ENCODE data around the gene PPP2R3A. TPM values are rescaled to one million over a fixed set of nuclear protein-coding genes. Genes with fewer than 3 reads are reported as not detected.

Gene PPP2R3A
- polyA plus RNA-seq, 5 donors, result 11.6 to 19.2 (median 15.3) TPM

DNA sequence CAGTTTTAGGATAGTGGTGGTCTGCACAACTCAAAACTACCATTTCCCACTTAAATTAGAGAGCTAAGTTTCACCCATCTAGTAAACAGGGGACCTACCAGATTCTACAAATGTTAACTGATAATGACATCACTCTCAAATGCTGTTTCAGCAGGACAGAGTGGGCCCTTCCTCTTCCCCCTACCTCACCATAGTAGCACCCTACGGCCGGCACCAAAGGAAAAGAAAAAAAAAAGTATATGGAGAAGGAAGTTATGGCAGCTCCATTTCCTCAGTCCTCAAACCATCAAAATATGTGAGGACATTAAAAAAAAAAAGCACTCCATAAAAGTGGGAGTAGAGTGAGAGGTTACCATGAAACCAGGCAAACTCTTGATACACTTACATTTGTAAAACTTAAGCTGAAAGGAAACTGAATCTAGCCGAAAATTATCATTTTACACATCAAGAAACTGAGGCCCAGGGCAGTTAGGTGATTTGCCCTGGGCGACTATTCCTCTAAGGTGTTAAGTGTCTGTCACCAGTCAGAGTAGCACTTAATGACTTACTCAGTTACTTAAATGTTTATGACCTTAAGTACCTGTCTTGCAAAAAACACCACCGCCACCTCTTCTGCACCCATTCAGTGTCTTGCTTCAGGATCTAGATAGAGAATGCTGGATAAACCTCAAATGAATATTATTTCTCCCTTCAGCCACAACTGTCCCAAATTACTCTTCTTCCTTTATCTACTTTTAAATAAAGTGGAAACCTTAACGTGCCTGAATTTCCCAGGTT lies 227.9 kb downstream of the PPP2R3A start:
- peak in 1 of 2 donors; percentile 26 for DNase-seq

DNA sequence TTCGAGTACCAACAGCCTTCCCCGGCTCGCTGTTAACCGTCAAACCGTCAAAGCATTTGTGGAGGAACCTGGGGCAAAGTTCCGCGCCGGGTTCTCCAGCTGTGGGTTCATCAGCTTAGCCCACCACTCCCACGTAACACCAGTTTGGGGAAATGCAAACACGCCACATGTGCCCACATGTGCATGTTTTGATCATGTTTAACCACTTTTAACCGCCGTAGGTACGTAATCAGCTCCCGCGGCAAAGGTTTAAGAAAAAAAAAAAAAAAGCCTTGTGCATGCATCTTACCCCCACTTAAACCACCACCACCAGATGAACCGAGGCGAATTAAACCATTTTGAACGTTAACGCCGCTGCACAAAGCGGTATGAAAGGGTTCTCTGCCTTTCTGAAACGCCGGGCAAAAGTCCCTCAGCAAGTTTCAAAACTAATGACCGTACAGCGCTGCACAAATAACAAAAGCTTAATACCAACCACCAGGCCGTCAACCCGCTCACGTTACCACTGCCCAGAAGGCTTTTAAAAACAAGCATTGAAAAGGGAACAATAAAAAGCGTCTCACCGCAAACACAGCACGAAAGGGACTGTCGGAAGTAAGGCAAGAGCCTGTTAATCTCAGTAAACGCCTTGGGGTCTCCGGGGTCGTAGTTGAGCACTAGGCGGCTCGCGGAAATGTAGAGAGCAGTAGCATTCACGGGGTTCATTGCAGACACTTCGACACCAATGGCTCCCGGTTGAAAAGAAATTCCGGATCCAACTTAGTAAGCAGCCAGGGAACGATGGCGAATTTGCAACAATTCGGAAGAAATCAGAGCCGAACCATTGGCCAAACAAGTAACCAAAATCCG lies 229.1 kb downstream of the PPP2R3A start:
- peak in 1 of 2 donors; percentile 40 for DNase-seq

DNA sequence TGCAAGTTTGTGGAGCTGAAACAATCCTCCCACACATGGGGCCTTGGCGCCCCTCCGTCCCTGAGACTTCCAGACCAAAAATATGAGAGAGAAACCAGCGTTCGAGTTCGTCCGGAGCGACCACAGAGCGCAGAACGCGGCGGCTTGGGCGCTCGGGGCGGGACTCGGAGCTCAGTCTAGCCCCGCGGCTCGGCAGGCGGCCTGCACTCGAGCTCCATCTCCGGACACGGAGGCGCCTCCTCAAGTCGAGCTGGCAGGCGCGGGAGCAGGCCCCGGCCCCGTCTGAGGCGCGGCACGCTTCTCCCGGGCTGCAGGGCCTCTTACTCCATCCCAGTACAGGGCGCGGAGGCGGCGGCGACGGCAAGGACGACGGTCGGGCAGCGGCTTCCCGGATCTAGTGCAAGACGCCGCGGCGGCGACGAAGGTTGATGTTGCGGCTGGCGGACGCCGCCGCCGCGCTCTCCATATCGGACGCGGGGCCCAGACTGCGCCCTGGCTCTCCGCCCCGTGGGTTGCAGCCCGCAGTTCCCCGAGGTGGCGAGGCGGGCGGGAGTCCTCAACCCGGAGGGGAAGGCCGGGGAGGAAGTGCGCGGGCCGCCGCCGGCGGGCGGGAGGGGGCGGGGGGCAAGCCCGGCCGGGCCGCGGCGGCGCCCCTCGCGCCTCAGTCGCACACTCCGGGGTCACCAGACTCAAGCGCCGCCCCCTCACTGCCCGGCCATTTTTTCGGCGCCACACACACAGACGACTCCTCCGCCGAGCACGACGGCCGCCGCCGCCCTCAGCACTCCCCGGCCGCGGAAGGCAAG lies 229.9 kb downstream of the PPP2R3A start:
- DNase-seq, result peak in 1 of 2 donors; percentile 80

DNA sequence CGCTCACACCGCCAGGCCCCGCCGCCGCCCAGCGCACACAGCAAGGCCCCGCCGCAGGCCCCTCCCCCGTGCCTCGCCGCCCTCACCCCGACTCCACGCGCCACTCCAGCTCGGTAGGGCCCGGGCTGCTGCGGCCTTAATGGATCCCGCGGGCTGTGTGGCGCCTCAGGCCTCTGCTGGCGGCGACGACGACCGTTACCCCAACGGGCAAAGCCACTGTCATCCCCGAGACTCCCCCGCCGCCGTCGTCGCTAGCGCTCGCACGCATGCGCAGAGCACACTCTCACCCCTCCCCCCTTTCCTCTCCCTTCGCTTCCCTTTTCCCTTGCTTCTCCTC lies 230.5 kb downstream of the PPP2R3A start, which contains the start of gene MSL2:
Gene MSL2, minus strand, starts transcription at position 272 of the 337 bp plus-strand sequence. CDS start 1,222 bp downstream, outside the sequence.
- no peak for DNase-seq

DNA sequence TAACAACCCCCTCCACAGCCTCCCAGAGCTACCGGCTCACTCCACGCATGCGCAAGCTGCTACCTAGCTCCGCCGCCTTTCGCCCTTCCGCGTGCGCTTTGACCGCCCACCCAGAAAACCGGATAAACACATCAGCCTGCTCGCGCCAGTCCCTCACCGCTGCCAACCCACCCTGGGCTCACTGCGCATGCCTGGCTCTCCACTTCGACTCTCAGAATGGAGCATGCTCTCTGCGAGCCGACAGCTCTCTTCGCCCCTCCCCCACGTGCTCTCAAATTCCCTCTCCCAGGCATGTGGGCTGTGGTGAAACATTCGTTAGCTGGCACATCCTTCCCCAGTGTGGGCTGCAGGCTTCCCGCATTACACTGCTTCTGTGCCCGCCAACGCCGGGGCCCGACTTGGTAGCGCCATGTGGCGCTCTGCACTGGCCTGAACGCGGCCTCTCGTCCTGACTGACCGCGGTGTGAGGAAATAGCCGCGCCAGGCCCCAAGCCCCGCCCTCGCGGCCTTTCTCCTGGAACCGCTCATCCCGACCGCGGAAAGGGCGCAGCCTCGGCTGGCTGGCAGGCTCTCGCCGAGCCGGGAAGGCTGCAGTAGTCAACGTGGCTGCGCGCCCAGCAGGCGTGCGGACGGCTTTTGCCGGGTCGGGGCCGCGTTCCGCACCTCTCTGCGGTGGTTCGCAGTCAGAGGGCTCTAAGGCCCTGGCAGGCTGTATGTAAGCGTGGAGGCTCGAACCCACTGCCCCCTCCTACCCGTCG lies 231.1 kb downstream of the PPP2R3A start:
- DNase-seq, result peak; percentile 100

DNA sequence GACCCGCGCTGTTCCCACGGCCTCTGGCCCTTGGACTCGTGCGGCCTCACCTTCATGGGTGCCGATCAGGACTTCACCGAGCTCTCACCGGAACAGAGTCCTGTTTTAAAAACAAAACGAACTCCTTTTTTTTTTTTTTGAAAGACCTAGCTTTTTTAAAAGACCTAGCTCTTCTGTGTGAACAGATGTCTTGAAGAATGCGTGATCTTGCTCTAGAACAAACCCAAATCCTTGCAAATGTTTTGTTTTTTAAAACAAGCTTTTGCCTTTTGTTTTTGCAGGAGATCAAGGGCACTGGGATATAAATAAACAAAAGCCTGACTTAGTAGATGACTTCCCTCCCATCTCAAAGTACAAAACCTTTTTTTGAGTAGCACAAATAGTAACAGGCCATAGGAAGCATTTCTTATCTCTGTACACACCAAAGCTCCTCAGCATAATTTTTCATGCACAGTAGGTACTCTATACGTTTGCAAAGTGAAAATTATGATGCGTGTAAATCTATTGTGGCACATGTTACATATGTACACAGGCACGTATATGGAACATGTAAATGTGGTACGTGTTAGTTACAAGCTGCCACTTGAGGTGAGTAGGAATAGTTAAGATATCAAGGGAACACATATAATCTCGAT lies 231.7 kb downstream of the PPP2R3A start:
- DNase-seq, result no peak

Other genes with a start within 250 kb of the PPP2R3A start
- 10 to 100 TPM; 34.3 to 48.4 (median 48.0) TPM for gene MSL2, start 230.6 kb downstream of the PPP2R3A start, polyA plus RNA-seq (ENCODE audit: insufficient read depth in 1 of 5, insufficient read length in 5 of 5, low replicate concordance in 1 of 5)